Measurements from ENCODE around the gene MYH9.

MYH9 gene

DNA sequence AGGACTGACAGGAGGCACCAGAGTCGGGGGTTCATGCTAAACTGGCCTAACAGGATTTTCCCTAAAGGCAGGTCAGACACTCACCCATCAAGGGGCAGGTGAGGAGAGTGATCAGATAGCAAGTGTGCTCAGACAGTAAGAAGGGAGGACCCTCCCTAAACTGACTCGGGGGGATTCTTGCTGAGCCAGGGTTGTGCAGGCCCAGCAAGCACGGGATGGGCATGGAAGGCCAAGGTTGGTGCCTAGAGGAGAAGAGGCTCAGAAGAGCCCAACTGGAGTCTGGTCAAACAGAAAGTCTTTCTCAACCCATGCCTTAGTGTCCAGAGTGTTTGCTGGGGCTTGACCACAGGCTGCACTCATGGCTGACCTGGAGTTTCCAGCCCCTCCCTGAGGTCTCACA lies 141.0 kb downstream of the MYH9 start:
- DNase-seq (ENCODE audit: low spot score), result no peak

DNA sequence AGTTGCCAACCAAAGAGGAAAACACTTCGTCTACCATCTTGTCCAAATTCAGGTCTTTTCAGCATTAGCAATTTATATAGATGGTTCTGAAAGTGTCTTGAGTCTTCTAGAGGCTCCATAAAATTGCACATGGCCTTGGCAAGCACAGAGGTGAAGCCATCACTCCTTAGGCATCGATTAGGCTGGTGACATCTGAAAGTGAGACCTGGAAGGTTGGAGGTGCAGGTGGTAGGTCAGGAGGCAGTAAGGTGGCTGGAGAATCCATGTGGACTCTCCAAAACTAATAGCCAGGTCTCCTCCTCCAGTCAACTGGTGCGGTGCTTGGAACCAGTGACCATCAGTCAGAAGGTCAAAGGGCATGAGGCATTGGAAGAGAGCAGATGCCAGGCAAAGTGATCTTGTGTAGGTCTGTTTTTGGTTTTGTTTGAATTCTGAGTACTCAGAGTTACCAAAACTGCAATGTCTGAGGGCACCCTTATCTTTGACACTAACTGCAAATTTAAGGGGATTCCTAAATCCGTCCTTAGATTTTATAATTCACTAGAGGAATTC lies 141.9 kb downstream of the MYH9 start:
- no peak for DNase-seq (ENCODE audit: low spot score)

DNA sequence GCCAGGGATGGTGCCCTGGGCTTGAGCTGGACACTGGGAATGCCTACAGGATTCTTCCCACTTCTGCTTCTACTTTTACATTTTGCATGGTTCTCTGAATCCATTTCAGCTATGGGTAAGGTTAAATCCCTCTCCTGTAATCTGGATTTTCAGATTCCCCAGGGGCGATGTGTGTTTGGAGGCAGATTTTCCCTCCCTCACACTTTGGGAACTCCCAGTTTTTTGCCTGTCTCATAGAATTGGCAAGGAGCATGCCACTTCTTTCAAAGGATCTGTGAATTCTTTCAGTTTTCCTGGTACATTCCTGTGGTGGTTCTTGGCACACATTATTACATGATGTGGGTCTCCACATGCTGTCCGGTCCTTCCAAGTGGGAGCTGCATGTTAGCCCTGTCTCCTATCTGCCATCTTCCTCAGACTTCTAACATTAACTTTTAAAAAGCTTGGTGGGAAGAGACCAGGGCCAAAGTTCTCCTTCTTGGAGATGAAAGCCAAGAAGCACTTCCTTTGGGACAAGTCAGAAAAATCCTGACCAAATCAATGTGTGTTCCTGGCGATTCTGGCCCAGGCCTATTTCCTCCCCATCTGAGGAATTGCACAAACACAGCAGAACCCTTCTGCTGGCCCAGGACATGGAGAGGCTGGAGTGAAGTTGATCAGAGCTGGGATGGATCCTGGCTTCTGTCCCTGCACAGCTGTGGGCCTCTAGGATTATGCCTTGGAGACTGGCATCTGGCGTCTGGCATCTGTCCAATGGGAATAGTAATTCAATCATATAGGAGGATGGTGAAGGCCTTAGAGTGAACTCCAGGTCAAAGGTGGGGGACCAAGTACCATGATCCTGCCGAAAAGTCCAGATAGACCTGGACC lies 143.0 kb downstream of the MYH9 start:
- no peak for DNase-seq (ENCODE audit: low spot score)

DNA sequence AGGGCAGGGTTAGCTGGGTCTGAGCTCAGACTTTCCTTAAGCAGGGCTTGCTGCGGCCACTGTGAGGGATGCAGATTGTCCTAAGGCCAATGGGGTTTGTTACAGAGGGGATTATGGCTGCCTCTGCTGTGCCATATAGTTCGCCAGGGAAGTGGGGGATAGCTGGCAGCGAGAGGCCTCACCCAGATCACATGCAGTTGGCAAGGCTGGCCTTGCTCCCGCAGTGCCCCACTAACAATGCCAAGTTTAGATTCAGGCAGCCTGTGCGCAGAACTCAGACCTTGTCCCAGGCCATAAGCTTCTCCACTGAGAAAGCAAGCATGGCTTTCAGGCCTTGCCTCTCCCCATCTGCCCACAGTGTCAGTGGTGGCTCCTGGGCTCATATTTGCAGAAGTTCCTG lies 143.8 kb downstream of the MYH9 start:
- no peak for DNase-seq (ENCODE audit: low spot score)

DNA sequence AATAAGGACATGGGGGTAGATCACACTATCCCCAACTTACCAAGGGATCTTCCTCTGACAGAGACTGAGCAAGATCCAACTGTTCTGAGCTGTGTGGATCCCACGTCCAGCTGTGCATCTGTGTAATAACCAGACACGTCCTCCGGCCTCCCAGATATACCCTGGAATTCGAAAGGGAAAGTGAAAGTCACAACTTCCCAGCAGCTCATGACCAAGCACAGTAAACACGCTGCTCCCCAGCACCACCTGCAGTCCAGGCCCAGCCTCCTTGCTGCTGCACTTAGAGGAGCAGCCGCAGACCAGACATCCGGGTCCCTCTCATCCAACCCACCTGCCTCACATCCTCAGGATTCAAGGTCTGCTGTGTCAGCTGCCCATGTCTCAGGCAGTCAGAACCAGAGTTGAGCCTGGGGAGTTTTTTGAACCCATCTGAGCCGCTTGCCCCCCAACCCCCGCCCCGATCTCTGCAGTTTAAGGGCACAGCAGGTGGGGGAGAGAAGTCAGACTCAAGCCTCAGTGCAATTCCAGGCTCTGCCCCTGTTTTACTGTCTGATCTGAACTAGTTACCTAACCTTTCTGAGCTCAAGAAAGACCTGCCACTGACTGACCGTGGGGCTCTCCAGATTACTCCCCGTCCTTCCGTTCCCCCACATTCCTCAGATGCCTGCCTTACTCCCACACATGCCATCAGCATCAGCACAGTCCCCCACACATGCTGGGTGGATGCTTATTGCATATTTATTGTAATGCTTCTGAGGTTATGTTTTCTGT lies 148.2 kb downstream of the MYH9 start, which contains the start of gene APOL2:
TSS of gene APOL2 (minus strand) at position 127 of the 771 bp plus-strand sequence. CDS start 6,365 bp downstream, outside the sequence.
- peak; percentile 94 for DNase-seq (ENCODE audit: low spot score)

DNA sequence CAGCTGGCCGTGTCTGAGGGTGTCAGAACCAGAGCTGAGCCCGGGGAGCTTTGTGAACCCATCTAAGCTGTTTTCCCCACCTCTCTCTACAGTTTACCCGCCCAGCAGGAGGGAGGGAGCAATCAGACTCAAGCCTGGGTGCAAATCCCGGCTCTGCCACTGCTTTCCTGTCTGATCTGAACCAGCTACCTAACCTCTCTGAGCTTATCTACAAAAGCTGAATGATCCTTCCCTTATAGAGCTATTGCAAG lies 148.7 kb downstream of the MYH9 start:
- no peak for DNase-seq (ENCODE audit: low spot score)

DNA sequence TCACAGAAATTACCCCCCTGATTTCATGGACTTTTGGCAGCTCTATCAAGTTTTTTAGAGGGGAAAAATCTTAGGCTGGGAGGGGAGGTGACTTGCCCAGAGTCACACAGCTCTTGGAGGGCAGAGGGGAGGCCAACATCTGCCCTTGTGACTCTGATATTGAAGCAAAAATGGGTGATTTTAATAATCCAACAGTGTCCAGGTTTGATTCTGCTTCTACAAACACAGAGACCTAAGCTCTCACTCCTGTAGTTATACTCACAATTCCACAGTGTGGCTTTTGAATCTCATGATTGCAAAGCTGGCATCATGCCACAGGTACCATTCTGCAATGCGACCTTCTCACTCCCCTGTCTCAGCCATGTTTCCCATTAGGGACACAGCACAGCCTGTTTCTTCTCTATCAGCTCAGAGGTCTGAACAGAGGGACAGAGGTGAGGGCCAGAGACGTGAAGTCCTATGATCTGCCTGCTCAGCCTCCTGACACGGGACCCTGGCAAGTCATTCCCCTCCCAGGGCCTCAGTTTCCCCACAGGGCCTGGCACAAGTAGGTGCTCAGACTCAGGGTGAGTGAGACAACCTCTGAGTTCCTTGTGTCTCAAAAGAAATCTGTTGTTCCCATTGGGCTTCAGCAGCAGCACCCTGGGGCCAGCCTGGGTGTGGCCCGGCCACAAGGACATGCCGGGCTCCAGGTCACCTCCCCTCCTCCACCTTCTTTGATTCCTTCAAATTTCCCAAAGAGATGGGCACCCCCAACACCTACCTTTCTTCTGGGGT lies 149.2 kb downstream of the MYH9 start:
- DNase-seq (ENCODE audit: low spot score), result peak; percentile 34

DNA sequence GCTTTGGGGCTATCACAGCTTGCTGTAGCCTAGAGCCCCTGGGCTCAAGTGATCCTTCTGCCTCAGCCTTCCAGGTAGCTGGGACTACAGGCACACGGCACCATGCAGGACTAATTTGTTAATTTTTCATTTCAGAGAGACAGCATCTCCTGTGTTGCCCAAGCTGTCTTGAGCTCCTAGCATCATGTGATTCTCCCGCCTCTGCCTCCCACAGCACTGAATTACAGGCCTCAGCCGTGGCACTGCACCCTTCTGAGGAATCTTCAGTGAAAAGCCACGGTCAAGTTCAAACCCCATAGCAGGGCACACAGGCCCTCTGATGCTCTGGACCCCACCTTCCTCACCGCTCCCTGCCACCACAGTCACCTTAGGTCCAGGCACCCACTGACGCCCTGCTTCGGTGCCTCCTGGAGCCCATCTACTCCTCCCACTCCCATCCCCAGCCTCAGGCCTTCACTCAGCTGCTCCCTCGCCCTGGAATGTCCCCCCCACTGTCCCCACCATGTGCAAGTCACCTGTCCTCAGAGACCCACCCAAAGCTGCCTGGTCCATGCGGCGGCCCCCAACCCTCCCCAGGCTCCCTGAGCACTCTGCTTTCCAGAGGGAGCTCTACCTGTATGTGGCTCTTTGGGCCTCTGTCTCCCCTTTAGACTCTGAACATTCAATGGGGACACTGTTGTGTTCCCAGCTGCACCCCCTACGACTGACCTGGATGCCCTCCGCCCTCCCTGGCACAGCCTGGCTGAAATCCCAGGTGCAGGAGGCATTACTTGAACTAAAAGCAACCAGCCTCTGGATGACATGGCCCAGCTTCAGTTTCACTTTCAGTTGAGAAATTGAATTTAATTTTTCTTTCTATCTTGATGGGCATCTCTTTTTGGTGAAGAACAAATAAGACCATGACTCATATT lies 150.1 kb downstream of the MYH9 start:
- no peak for DNase-seq (ENCODE audit: low spot score)

DNA sequence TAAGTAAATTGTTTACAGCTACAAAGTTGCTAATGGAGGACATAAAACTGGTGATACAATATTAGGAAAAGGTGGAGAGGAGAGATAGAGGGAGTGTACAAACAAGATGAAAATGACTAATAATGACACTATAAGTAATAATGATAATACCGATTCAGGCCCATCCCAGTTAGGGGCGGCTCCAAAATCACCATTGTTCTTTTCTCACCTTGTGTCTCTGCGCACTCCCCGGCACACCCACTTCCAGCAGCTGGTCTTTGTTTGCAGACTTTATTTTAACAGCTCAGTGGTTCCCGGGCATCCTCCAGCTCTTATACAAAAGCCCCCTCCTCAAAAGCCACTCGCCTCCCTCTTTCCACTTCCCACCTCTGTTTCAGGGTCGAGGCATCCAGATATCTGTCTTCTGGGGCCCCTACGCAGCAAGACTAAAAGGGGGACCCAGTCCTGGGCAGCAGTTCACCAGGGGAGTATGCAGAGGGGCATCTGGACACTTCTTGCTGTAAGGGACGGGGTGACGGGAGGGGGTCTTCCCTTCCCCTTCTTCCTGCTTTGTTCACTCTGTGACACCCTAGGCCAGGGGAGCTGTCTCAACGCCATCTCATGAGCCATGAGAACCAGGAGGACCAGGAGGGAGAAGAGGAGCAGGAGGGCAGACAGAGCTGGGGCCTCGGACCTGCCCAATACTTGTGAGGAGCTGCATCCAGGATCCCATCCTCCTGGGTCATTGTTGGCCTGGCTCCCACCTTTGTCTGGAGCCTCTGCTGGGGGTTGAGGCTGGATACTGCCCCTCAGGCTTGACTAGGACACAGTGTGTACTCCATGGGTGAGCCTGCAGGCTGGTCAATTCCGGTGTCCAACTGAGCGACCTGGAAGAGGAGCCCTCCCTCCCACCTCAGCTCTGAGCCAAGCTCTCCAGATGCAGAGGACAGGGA lies 151.1 kb downstream of the MYH9 start:
- DNase-seq (ENCODE audit: low spot score), result no peak

DNA sequence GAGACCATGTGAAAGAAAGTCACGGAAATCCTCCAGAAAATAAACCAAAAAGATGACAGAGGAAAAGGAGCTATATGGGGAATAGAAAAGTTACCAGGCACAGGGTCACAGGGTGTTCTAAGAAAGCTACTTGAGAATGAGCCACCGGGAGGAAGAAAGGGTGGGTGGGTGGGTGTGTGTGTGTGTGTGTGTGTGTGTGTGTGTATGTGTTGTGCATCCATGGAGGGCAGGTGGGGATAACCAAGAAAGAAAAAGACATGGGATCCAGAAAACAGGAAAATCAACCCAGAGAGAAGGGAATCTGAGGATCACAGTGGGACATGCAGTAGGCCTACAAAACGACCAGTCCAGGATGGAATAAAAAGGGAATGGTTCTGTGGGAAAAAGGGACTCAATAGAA lies 152.2 kb downstream of the MYH9 start:
- DNase-seq (ENCODE audit: low spot score), result no peak

DNA sequence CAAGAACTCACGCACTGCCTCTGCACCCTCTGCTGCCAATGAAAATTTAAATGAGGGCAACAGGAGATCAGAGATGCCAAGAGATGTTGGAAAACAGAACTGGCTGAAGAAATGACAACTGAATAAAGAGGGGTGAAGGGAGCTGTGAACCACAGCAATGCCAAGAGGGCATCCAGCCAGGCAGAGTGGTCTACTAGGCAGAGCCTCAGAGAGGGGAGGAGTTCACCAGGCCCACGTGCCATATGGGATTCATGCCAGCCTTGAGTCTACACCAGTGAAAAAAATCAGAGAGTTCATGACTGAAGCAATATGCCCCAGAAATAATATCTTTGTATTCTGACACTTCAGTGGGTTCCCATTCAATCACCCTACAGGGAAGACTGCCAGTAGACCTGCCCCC lies 152.8 kb downstream of the MYH9 start:
- DNase-seq (ENCODE audit: low spot score), result no peak

DNA sequence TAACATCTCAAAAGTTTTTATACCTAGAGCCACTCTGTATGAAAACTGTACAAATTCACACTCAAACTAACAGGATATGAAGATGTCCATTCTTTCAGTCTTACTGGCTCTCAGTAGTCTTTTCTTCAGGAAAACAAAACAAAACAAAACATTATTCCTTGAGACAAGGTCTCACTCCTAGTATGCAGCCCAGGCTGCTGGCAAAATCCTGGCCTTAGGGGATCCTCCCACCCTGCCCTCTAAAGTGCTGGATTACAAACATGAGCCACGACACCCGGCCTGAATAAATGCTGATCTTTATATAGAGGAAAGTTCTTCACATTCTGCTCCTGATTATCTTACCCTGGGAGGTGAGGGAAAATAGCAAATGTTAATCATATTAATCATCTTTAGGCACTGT lies 153.6 kb downstream of the MYH9 start:
- DNase-seq (ENCODE audit: low spot score), result no peak

DNA sequence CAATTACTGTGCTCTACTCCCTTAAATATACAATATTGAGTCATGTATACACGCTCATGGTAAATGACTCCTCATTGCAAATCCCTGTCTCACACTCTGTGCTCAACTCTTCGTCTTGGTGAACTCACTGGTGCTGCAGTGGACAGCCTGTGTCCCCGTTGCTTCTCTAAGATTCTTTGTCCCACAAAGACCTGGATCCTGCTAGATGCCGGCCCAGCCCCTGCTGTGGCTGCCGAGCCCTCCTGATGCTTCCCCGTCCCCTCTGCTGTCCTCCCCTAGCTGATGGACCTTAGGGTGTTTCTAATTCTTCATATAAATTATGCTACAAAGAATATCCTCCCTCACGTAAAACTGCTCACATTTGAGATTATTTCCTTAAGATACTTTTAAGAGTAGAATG lies 154.0 kb downstream of the MYH9 start:
- no peak for DNase-seq (ENCODE audit: low spot score)

DNA sequence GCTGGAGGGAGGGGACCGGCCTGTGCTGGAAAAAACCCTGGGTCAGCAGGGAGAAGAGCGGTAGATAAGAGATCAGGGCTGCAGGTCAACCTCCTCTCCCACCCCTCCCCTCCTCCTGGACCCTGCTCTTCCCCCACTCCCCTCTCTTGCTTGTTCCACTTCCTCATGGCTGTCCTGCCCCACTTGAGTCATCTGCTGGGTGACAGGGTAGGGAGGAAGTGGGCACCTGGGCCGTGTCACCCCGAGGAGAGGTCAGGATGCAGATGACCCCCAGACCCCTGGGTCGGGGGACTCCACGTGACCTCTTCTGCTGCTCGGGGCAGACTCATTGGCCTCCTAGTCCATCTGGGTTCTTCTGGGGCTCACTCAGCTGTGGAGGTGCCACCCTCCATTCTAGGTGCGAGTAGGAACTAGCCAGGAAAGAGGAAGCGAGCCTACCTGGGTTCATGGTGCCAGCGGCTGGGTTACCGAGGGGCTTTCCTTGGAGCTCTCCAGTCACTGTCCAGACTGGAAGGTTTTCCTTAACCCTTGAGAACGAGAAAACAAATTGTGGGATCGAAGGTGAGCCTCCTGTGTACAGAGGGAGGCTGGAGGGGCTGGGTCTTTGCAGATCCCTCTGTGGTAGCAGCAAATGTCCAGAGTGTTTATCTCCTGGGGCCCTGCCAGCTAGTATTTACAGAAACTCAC lies 154.9 kb downstream of the MYH9 start:
- DNase-seq (ENCODE audit: low spot score), result no peak

Data from pons (tissue), 1 donor.